Activated CD8-positive, alpha-beta memory T cell treated with anti-CD3 and anti-CD28 coated beads for 4 hours (primary cell): ENCODE measurements around the gene SRP19.
"Not testable (repeated sequence)": the region's sequence is repeated elsewhere in the genome, so short reads cannot be mapped to it uniquely, and the experiment has no call there.

ENCODE experiments used
- DNase-seq, 2 donors: peaks; one replicate each; pipeline ENCODE4 v3.0.0-alpha.2; 2020; ENCODE audit warnings: low read depth in 2 of 2

SRP19 gene

GRCh38 chr5:112860929-112861637 lies at the start of gene SRP19:
SRP19 (plus strand) TSS chr5:112861287; CDS start chr5:112861377, 90 bp downstream.
- peak; percentile 77 to 79 for DNase-seq

DNA sequence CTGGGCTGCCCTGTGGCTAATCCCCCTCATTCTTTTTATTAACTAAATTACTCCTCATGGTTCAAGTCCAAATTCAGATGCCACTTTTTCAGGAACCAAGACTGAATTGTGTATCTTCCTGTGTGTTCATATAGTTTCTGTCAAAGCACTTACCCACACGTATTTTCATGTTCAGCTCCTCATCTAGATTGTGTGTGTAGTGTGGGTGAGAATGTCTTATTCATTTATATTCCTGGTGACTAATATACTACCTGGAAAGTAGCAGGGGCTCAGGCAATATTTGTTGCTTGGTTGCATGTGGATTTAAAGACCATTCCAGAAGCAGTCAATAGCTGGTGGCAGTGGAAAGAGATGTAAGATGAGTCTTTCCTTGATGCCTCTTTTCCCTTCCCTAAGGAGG lies 48.5 kb upstream of the SRP19 start:
- DNase-seq: no peak

DNA sequence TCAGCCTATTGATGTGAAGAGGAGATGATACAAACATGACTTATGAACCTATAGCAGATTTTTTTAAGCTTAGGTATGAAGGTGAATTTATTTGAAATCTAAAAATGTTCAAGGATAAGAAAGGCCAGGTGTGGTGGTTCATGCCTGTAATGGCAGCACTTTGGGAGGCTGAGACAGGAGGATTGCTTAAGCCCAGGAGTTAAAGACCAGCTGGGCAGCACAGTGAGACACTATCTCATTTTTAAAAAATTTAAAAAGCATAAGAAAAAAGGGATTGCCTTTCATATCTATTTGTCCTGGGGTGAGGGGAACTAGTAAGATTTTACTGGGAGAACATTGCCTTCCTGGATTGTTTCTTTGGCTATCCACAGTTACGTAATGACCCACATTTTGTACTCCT lies 40.8 kb upstream of the SRP19 start:
- no peak for DNase-seq

DNA sequence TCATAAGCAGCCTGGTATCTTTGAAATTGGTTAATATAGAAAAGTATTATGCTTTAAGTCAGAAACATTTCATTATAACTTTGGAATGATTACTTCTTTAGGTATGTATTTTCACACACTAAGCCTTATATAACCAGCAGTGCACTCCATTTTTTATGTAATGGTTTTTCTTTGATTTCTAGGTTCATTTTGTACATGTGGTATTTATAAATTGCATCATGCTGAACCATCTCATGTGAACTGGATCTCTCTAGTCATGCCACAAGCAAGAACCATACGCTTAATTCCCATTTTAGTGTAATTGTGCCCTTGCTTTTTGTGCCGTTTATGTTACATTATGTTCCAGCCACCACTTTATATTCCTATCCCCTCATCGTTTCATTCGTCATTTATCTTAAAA lies 38.6 kb upstream of the SRP19 start:
- DNase-seq: no peak

GRCh38 chr5:112823181-112823580 lies 37.9 kb upstream of the SRP19 start:
- no peak for DNase-seq

DNA sequence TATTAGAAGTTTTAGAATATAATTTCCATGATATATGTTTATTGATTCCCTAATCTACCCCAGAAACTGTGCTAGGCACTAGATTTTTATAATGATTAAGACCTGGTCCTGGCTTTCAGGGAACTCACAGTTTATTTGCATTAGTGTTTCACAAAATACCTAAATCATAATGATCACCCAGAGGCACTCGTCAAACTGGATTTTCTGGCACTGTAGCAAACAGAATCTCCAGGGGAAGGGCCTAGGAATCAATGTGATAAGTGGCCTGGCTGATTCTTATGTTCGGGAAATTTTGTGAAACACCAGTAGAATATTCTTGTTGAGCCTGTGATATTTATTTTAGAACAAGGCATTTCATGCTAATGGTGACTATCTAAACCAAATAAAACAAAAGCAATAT lies 37.4 kb upstream of the SRP19 start:
- no peak for DNase-seq

DNA sequence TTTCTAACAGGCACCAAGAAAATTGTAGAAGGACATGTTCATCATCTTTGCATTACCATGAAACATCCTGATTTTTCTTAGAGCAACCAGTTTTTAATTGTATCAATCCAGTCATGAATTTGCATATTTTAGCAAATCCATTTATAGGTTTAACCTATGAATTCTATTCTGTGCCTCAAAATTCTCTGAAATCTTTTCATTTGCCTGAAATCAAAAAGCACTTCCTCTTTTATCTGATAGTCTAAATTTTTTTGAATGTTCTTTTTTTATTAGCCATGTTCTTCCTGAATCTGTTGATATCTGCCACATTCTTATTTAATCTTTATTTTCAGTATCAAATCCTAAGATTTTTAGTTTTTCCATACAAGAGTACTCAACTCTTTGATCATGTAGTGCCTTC lies 36.9 kb upstream of the SRP19 start:
- DNase-seq: no peak

GRCh38 chr5:112830378-112830777 lies 30.7 kb upstream of the SRP19 start:
- no peak for DNase-seq

- DNase-seq: no peak
Observed at GRCh38 chr5:112833971-112834370, 27.1 kb upstream of the SRP19 start.

GRCh38 chr5:112844489-112844888 lies 16.6 kb upstream of the SRP19 start:
- no peak for DNase-seq

DNA sequence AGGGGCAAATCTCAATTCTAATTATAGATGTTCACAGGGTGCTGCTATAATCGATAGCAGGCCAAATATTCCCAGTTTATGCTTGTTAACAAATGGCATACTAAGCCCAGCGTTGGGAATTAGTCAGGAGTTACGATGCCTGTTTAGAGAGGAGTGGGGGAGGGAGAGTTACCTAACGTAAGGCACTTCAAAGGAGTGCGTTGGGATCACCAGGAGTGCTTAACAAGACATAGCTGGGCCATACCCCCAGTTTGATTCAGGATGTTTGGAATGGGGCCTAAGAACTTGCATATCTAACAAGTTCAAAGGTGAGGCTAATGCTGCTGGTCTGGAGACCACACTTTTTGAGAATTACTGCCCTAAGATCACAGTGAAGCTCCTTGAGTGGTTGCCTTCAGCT lies 14.5 kb upstream of the SRP19 start:
- DNase-seq: no peak

DNA sequence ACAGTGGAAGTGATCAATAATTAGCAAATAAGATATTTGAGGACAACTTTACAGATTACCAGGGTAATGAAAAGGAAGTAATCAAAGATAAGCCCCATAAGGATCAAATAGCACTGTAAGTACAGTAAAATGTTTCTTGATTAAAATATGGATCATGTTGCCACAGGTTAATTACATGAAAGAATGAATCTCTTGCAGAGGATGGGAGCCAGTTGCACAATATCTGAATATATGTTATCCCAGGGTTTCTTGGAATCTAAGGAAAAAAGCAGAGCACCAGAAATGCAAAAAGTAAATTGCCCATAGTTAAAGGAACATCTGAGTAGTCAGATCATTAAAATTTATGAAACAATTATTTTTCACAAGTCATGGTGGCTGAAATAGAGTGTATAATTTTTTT lies 13.8 kb upstream of the SRP19 start:
- DNase-seq: no peak

- no peak for DNase-seq
Observed at GRCh38 chr5:112848116-112848811, 12.8 kb upstream of the SRP19 start.

GRCh38 chr5:112849912-112850311 lies 11.2 kb upstream of the SRP19 start:
- DNase-seq: no peak

- DNase-seq: no peak
Observed at GRCh38 chr5:112854651-112855050, 6.4 kb upstream of the SRP19 start.

DNA sequence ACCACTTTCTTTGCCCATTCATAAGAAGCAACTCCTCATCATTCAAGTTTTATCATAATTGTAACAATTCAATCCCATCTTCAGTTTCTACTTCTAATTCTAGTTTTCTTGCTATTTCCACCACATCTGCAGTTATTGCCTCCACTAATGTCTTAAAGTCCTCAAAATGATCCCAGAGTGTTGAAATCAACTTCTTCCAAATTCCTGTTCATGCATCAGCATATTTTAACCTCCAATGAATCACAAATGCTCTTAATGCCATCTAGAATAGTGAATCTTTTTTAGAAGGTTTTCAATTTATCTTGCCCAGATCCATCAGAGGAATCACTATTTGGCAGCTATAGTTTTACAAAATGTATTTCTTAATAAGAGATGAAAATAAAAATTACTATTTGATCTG lies 3.2 kb upstream of the SRP19 start:
- no peak for DNase-seq

DNA sequence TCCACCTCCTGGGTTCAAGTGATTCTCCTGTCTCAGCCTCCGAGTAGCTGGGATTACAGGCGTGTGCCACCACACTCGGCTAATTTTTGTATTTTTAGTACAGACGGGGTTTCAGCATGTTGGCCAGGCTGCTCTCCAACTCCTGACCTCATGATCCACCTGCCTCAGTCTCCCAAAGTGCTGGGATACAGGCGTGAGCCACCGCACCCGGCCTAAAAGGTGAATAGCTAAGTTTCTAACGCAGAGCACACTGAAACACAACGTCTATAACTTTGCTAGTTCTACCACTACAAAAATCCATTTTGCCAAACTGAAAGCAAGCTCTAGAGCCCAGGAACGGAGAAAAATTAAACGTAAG lies 537 bp upstream of the SRP19 start:
- not testable (repeated sequence) for DNase-seq

DNA sequence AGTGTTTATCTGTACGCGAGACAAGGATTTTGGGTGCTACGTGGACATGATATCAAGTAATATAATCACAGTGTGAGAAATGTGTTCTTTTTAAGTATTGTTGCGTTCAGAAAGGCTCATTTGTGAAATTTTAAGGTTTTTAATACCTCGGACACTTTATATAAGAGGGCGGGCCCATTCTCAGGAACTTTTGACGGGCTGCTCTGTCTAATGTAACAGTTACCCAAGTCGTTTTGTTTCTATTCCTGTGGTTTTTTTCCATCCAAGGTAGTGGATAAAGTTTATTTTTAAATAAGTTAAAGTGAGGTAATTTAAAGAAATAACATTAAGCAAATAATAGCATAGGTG lies 525 bp downstream of the SRP19 start:
- DNase-seq: no peak

DNA sequence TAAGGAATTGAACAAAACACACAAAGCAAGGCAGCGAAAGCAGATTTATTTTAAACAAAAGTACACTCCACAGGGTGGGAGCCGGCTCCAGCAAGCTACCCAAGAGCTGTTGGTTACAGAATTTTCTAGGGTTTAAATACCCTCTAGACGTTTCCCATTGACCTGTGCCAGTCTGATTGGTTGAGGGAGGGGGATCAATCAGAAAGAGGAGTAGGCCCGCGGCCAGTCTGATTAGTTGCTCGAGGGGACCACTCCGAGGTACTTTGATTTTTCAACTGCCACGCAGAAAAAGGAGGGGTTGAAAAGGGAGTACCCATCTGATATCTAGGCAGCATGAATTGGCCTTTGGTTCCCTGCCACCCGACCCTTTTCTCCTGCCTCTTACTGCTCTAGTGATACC lies 998 bp downstream of the SRP19 start:
- DNase-seq: no peak

- DNase-seq: no peak
Observed at GRCh38 chr5:112863549-112863948, 2.5 kb downstream of the SRP19 start.

- no peak for DNase-seq
Observed at GRCh38 chr5:112865128-112865527, 4.0 kb downstream of the SRP19 start.

GRCh38 chr5:112866739-112867138 lies 5.7 kb downstream of the SRP19 start:
- DNase-seq: no peak

DNA sequence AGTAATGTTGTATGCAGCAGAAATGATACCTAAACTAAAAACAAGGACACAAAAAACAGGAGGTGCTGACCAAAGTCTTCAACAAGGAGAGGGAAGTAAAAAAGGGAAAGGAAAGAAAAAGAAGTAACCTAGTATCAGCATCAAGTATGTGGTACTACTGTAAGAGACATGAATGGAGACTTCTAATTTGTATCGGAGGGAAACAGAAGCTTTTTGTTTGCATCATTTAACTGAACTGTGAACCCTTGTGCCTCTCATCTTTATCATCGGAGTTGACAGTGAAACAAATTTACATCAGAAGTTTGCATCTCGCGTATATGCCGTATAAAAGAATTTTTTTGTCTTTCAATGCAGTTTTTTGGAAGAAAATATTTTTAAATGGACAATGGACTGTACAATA lies 6.3 kb downstream of the SRP19 start:
- DNase-seq: no peak

DNA sequence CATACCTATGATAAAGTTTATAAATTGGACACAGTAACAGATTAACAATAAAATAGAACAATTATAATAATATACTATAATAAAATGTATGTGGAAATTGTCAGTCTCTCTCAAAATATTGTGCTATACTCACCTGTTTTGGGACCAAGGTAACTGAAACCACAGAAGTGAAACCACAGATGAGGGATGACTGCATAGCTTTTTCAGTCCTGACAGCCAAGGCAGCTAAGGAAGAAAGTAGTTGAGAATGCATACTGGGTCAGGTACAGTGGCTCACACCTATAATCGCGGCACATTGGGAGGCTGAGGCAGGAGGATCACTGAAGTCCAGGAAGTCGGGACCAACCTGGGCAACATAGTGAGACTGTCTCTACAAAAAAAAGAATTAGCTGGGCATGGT lies 8.9 kb downstream of the SRP19 start:
- DNase-seq: no peak
